Pons (tissue), 1 donor: ENCODE measurements around the gene COBL.

Experiments used
- DNase-seq: peaks from one replicate; pipeline ENCODE4 v3.0.0-alpha.2; 2016; ENCODE audit warnings: low spot score

COBL gene

DNA sequence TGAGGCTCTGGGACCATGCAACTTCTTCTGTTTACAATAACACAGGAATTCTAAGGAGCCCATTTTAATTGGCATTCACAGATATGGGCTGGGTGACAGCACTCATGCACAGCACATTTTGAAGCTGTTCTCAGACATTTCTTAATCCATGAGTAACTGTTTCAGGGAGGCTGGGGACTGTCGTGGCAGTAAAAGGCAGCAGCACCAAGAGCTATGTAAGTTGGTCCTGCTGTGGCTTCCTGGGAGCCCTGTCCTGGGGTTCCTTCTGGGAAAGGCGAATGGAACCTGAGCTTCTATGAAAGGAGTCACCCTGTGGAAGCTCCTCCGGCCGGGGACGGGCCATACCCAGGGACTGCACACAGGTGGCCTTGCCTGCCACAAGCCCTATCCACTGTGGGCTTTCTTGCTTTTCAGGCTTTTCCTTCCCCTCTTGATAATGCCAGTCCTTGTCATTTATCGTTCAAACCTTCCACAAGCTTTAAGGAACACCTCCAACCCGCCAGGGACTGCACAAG, 40.5 kb downstream of the COBL start:
- no peak for DNase-seq

DNA sequence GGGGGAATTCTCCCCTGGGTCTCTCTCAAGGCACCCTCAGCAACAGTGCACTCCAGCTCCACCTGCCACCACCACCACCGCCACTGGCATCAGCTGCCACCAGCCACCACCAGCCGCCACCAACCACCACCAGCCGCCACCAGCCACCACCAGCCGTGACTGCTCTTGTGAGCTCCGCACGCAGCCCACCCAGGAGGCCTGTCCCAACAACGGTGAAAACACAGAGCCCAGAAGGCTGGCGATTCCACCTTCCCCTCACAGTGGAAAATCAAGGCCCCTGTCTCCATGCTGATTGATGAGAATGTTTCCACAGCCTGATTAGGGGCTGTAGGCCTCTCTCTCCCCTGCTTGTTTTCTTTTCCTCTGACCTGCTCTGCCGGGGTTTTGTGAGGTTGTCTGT, 41.1 kb downstream of the COBL start:
- DNase-seq: no peak

DNA sequence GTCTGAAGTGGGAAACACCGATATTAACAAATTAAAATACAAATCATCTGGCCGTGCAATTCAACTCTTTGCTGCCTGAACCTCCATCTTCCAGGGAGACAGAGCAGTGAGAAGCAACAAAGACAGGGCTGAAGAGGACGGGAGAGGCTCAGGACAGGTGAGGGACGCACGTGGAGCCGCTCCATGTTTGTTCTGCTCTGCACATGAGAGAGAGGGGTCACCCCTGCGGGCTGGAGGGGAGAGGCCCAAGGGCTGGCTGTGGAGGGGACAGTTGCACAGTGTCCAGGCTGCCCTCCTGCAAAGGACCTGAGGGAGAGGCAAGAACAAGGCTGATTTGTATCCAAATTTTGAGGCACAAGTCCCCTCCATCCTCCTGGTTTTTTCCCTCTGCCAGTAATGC, 41.7 kb downstream of the COBL start:
- DNase-seq: no peak

DNA sequence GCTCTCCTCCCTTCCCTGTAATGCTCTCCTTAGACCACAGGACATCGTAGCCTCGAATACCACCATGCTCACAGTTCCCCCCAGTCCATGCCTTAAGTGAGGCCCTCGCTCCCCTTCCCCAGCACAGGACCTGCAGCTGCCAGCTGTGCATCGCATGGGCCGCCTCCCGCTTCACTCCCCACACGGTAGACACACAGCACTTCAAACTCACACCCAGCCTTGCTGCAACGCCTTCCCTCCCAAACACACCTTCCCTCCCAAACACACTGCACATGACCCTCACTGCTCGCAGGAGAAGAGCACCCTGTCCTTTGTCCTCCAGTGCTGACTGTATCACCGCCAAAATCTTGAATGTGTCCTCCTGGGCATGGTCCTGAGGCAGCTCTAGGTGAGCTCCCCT, 42.6 kb downstream of the COBL start:
- no peak for DNase-seq

DNA sequence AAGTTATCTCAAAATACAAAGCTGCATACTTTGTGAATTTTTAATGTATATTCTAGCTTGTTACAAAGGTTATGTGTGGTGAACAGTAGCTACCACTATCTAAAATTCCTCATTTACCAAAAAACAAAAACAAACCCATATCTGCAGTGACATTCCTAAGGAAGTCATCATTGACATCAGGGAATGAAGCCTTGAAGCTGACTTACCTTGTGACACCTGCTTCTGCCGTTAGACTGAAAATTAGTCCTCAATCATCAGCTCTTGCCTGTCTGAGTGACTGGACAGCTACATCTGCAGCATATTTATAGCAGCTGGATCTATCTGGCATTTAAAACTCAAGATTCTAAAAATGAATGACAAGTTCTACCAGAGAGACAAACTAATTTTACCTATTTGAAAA, 43.2 kb downstream of the COBL start:
- no peak for DNase-seq

DNA sequence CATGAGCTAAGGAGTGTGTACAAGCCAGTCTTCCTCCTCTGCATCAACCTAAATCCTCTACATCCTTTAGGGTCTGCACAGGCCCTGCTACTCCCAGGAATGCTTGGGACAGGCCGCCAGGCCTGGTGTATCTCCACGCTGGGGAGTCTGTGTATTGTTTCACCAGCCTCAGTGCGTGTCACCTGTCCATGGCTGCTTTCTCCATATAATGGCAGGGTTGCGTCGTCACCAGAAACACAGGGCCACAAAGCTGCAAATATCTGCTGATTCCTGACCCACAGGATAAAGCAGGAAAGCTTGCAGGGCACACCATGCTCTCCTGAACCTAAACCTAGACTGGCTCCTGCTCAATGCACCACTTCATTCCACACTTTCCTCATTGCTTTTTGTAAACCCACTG, 45.6 kb downstream of the COBL start:
- DNase-seq: no peak

DNA sequence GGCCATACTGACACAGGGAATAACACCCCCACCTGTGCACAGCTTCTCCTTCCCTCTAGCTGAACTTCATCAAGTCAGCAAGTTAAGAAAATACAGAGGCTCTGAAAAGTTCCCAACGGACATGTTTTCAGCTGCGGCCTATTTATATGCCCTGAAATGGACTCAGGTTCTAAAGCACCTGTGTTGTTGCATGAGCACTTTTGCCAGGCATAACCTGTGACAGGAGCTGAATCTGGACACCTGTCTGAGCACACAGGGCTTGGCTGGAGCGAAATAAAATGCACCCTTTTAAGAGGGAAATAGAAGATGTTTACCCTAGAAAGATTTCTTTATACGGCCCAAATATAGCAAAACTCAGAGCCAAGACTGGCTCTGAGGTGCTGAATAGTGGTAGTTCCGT, 46.7 kb downstream of the COBL start:
- DNase-seq: no peak

DNA sequence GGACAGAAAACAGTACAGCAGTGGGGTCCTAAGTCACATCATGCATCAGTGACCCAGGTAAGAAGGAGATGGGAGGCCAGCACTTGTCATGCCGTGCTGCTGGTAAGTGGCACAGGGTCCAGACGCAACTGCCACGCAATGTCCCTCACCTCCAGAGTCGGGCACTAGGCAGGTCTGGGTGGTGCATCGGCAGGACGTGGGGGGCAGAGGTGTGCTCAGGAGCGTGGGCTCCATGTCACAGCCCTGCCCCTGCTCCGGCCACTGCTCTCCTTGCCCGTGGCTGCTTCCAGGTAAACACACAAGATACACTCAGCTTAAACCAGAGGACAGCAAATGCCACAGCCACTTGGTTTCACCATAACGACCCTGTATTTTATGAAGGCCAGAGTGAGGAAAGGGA, 47.3 kb downstream of the COBL start:
- no peak for DNase-seq

DNA sequence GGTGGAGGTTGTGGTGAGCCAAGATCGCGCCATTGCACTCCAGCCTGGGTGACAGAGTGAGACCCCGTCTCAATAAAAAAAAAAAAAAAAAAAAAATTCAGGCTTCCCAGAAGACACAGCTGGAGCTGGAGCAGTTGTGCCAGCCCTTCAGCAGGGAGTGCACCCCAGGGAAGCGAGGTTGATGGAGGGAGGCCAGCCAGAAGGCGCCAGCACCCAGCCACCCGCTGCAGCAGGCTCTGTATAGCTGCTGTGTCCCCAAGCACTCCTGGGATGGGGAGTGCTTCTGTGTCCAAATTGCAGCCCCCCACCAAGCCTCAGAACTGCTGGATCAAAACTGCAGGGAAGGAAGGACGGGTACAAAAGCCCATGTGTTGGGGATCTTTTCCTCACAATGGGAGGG, 47.8 kb downstream of the COBL start:
- DNase-seq: no peak

DNA sequence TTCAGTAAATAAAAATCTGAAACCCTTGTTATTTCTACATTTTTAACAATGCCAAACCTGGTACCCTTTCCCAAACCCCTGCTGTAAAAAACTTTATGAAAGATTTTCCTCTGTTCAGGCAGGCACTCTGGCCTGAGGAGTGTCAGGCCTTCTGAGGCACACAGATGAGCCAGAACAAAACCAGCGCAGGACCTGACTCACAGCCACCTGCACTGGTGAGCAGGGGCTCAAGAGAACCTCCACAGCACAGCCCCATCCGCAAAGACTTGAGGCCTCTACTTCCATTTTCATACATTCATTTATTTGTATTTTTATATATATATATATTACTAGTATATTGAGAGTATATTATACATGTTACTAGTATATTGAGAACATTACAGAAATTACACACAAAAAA, 49.4 kb downstream of the COBL start:
- DNase-seq: no peak

DNA sequence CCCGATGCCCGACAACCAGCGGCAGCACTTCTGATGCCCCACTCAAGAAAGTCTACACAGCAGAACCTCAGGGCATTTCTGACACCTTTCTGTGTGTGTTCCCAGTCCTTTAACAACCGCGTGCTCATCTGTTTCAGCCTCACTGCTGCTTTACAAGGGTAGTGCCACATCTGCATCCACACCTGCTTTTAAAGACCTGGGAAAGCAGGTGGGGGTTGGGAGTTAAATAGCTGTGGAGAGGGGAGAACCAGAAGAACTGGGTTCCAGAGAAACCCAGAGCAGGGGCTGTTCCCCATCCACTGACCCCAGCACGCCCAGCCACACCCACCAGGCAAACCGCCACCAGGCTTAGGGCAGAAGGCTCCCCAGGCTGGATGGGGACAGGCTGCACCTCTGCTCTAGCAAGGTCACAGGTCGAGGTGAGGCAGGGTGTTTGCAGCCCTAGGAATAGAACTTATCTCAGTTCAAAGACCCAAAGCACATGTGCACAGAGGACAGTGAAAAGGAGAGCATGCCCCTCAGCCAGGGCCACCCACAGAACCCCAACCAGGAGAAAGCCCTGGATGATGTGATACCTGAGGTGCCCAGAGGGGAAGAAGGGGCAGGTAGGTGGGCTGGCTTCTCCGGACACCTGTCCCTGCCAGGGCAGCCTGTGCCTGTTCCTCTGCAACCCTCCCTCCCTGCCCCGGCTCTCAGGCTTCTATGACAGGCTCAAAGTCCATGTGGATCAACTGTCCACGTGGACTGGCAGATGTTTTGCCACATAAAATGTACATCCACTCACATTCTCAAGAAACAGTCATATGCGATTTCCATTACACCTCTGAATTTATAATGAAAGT, 51.3 kb downstream of the COBL start:
- no peak for DNase-seq

DNA sequence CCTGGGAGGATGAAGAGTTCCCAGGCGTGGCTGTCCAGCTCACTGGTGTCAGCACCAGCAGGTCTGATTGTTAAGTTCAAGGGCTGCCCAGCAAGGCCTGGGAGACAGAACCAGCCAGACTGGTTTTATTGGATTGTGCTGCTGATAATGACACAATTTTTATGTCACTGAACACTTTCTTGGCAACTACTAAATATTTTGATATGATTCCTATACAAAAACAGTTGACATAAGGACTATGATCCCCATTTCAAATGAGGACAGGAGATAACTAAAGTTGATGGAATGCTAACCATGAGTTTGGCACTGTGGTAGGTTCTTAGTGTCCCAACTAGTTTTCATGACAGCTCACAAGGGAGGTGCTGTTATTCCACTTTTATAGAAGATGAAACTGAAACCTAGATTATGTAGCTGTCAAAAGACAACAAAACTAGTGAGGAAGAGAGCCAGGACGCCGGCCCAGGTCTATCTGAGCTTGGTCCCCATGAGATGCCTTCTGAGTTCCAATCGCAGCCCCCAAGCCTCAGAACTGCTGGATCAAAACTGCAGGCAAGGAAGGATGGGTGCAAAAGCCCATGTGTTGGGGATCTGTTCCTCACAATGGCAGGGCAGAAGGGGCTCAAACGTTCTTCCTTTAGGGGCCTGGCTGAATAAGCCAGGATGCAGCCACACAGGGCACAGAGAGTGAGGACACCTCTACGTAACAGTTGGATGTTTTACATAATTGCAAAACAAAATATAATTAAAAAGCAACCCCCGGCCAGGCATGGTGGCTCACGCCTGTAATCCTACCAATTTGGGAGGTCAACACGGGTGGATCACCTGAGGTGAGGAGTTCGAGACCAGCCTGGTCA, 52.8 kb downstream of the COBL start:
- DNase-seq: no peak

DNA sequence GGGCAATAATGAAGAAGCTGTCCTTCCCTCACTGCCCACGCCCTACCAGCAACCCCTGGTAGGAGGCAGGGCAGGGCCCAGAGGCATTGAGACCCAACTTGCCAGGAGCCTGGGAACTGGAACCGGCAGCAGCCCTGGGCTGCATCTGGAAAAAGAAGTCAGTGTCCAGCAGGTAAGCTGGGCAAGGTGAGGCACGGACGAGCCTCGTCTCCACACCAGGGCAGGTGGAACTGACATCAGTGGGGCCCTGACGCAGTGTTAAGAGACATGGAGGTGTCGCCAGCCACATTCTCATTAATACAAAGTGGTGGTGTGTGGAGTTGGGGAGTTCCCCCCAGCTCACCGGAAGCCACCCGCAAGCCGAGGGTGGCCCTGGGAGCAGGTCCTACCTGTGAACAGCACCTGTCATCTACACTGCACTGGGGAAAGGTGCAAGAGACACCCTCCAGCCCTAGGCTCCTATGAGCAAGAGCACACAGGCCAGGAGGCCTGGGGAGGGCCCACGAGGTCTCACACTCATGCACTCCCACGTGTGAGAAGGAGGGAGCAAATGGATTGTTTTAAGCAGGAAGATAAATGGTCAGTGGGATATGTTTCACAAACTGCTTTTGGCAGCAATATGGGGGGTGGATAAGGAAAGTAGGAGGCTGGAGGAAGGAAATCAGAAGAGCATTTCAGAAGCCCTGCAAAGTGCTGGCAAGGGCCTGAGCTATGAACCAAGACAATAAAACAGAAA, 53.6 kb downstream of the COBL start:
- no peak for DNase-seq

DNA sequence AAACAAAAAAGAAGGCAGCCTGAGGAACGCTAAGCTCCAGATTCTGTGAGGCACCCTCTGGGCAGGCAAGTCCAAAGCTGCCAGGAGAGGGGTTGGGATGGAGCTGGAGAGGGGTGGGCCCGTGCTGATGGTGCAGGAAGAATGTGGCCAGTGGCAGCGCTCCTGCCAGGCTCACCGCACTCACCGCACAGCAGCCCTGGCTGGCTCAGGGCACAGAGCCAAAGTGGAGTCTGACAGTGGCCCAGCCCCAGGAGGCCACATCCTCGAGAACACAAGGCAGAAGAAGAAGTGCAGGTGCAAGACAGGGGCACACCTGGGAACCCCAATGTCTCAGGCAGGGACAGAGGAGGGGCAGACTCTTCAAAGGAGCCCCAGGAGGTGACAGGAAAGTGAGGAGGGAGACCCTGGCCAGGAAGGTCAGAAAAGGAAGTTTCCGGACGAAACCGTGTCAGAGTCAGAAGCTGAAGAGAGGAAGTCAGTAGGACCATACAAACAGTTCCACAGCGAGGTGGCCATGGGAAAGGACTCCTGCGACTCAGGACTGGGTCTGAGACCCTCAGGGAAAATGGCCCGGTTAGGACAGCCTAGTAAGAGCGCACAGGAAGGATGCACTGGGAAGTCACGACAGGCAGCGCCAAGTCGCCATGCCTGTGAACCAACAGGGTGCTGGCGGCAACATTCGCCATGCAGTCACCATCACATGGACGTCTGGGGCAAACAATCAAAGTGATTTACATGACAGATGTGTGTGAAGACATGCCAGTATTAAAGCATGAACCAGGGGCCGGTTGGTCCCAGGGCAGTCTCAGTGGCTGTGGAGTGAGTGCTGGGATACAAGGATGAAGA, 54.4 kb downstream of the COBL start:
- no peak for DNase-seq

DNA sequence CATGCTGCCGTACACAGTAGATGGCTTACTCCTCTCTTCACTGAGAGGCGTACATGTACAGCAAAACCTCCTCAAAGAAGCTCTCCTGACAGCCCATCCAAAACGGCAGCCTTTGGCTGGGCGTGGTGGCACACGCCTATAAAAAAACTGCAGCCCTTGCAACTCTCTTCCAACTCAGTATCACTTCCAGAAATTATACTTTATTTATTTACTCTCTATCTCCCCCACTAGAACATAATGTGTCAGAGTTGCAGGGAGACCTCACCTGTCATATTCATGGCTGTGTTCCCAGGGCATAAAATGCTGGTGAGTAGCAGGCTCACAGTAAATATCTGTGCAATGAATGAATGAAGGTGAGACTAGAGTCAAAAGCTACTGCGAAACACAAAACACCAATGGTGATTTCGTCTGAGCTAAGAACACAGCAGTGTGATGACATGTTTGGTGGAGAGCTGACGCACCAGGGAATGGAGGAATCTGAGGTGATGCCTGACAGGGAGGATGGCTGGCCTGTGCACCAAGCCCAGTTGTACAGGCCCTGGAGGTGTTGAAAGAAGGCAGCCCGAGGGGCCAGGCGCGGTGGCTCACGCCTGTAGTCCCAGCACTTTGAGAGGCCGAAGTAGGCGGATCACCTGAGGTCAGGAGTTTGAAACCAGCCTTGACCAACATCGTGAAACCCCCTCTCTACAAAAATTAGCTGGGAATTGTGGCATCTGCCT, 55.3 kb downstream of the COBL start:
- DNase-seq: no peak

DNA sequence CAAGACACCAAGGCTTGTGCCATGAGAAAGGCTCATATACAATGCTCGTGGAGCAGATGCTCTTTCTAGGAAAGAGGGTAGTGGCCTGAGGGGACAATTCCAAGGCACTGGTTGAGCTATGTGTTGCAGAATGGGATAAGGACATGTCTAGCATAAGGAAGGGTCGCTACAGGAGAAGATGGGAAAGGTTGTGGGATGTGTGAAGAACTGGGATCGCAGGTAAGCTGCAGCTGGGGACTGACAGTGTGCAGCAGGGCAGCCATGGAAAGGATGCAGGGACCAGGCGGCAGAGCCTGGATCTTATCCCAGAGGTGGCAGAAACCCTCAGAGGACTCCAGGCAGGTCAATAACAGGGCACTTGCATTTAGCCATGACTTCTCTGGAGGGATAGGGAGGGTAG, 56.1 kb downstream of the COBL start:
- no peak for DNase-seq

DNA sequence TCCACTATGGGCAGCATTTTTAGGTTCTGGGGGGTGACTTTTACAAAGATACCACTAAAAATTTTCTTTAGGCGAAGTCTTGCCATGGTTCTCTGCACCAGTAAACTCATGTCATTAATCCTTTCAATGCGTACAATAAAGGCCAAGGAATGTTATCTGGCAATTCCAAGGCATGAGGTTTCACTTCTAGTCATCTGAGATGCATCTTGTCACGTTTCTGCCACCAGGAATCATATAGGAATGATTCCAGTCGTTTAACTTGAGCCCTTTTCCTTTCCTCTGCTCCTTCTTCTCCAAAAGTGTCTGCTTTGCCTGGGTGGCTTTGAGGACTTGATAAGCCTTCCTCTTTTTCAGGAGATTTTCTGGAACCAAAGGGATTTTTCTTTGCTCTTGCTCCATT, 56.8 kb downstream of the COBL start:
- no peak for DNase-seq

DNA sequence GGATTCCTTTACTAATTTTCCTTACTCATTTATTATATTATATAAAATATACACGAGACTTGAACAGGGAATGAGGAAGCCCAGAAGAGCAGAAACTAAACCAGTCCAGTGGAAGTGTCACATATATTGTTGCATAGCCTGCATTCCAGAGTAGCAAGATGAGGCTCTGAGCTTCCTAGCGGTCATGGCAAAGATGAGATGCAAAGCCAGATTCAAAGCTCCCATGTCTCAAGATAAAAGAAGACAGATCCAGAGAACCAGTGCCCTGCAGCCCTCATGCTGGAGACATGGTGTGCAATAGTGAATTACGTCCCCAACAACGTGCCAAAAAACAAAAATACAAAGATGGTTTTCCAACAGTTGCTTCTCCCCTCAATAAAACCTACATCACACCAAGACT, 59.7 kb downstream of the COBL start:
- DNase-seq: no peak

DNA sequence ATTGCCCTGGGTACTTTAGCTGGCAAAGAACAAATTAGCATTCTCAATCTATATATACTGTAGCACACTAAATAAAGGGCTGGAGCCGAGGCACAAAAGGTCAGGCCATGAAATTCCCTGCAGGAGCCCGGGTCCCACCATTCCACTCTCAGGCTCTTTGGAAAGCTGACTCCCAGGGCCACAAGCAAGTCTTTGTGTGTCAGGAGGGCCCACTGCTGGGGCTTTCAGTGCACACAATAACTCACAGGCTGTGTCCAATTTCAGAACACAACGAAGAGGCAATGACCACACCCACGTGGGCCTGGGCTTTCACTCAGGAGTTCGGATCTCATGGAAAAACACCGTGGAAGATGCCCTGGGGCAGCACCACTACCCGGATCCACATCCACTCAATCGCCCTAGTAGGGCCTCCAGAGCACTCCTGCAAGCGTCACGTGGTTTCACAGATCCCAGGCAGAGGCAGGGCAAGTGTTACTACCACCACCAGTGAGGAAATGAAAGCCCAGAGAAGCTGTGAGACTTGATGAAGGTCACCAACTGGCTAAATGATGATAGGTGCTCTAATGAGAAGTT, 60.3 kb downstream of the COBL start:
- peak; percentile 93 for DNase-seq

DNA sequence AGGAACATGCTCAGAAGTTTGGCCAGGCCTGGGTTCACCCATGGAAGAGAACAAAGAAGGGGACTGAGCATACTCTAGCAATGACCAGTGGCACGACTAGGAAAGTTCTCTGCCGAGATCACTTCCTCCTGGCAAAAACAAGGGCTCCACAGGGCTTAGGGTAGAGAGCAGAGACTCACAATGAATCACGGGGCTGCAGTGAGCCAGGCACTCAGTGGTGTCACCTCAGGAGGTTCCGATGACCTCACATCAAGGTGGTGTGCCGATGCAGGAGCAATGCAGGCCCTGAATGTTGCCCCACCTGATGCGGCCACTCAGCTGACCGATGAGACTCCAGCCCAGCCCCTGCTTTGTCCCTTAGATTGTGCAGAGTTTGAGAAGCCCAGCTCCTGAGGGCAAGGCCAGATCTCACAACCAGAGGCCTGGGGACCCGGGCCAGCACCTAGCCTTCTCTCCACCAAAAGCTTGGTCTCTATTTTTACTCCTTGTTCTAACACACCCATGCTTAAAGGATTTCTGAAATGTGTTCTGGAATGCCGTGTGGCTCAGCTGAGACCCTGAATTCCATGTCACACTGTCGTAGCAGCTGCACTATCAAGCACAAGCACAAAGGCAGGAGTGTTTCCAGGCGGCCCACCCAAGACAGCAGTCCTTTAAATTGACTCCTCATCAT, 60.9 kb downstream of the COBL start:
- no peak for DNase-seq
